Endodermal cell (in vitro differentiated cells): ENCODE data around the gene ZNF516. TPM values are rescaled to one million over a fixed set of nuclear protein-coding genes. Genes with fewer than 3 reads are reported as not detected.

Experiments
- DNase-seq: peaks from one replicate; pipeline ENCODE4 v3.0.0-alpha.2; 2017
- H3K27ac ChIP-seq: 2 replicates; pipeline ENCODE4 v1.5.1; 2013; ENCODE audit warnings: mild to moderate bottlenecking, low read depth, low read length, moderate library complexity
- H3K27me3 ChIP-seq: 2 replicates; pipeline ENCODE4 v1.6.1; 2013; ENCODE audit warnings: mild to moderate bottlenecking, low read length, moderate library complexity; ENCODE audit not compliant: insufficient read depth, control insufficient read depth, poor library complexity, severe bottlenecking
- H3K36me3 ChIP-seq: 2 replicates; pipeline ENCODE4 v1.7.0; 2013; ENCODE audit warnings: mild to moderate bottlenecking, low read length, moderate library complexity; ENCODE audit not compliant: control insufficient read depth, insufficient read depth
- H3K4me1 ChIP-seq: one replicate; pipeline ENCODE4 v1.7.0; 2013; ENCODE audit warnings: low read length; ENCODE audit not compliant: control insufficient read depth, insufficient read depth
- H3K4me3 ChIP-seq: 2 replicates; pipeline ENCODE4 v1.5.1; 2013; ENCODE audit warnings: mild to moderate bottlenecking, low read length, moderate library complexity
- H3K9ac ChIP-seq: 2 replicates; pipeline ENCODE4 v1.6.1; 2013; ENCODE audit warnings: mild to moderate bottlenecking, low read length, moderate library complexity; ENCODE audit not compliant: poor library complexity, severe bottlenecking; ENCODE audit errors: extremely low read depth
- H3K9me3 ChIP-seq: 2 replicates; pipeline ENCODE4 v1.6.1; 2013; ENCODE audit warnings: mild to moderate bottlenecking, low read length, moderate library complexity; ENCODE audit not compliant: control insufficient read depth
- H3K27ac Mint-ChIP-seq: 2 replicates; pipeline ENCODE4 v1.8.0; 2020; ENCODE audit warnings: mixed read lengths
- H3K27me3 Mint-ChIP-seq: 2 replicates; pipeline ENCODE4 v1.8.0; 2021; ENCODE audit warnings: mild to moderate bottlenecking, mixed read lengths; ENCODE audit not compliant: insufficient read depth
- H3K36me3 Mint-ChIP-seq: 2 replicates; pipeline ENCODE4 v1.8.0; 2020; ENCODE audit warnings: low read depth, mixed read lengths
- H3K4me1 Mint-ChIP-seq: 2 replicates; pipeline ENCODE4 v1.8.0; 2020; ENCODE audit warnings: mixed read lengths
- H3K4me3 Mint-ChIP-seq: 2 replicates; pipeline ENCODE4 v1.8.0; 2020; ENCODE audit warnings: mild to moderate bottlenecking, moderate library complexity, mixed read lengths
- H3K9me3 Mint-ChIP-seq: 2 replicates; pipeline ENCODE4 v1.8.0; 2020; ENCODE audit warnings: mild to moderate bottlenecking, mixed read lengths
- CTCF ChIP-seq: fragments of 200-600 bp; sonication (generic); conservative IDR thresholded peaks from 2 replicates; pipeline ENCODE4 v1.5.0; 2021; ENCODE audit warnings: antibody characterized with exemption, mild to moderate bottlenecking
- WGBS, 2 experiments: methylation state at CpG; one replicate each; pipeline versions ENCODE4 v1.1.5 to v1.1.7; 2013; ENCODE audit warnings: missing lambda C conversion rate in 2 of 2, mixed read lengths in 1 of 2; ENCODE audit not compliant: insufficient coverage in 1 of 2, insufficient read length in 1 of 2; 5-methylcytosine and 5-hydroxymethylcytosine counted together
- total RNA-seq, 2 donors: library from RNA; stranded (reverse); fragmentation: NEBNext Ultra II Directional in 1 of 2; extraction: Animal tissue kit (Norgen Biotek cat#: 25700) in 1 of 2; gene quantifications; 2 replicates in 1 of 2; 3 replicates in 1 of 2; pipeline ENCODE4 v1.2.1, GENCODE V29; 2021

ZNF516 gene
- total RNA-seq, 2 donors from 2014 or later, result 60.2 to 77.9 TPM

GRCh38 chr18:76378526-76379215 lies 116.4 kb downstream of the ZNF516 start:
- no peak overlapping the region for H3K27ac ChIP-seq
- Mint-ChIP-seq H3K4me1 (peaks cover 1% of the 10 kb centered on the region), H3K36me3 (peaks cover 38% of the 10 kb centered on the region), H3K27ac (no peak overlapping the region), H3K4me3 (no peak overlapping the region), H3K9me3 (no peaks in the 10 kb centered on the region), H3K27me3 (no peaks in the 10 kb centered on the region)
- no peak for DNase-seq
- WGBS, 2 experiments, result 94 to 96% methylated on average over 12 to 32 of the region's 32 CpGs
- H3K4me3 ChIP-seq, result no peak overlapping the region
- no peak for TF ChIP-seq CTCF
- H3K9me3 ChIP-seq, result no peaks in the 10 kb centered on the region
- H3K36me3 ChIP-seq, result peaks cover 2% of the 10 kb centered on the region
- H3K4me1 ChIP-seq, result no peaks in the 10 kb centered on the region
- no peaks in the 10 kb centered on the region for H3K27me3 ChIP-seq
- no peak overlapping the region for H3K9ac ChIP-seq

- H3K4me1 Mint-ChIP-seq, result peaks cover 1% of the 10 kb centered on the region
- Histone ChIP-seq H3K27ac (no peak overlapping the region), H3K27me3 (no peaks in the 10 kb centered on the region), H3K9ac (no peak overlapping the region), H3K36me3 (peaks cover 5% of the 10 kb centered on the region), H3K9me3 (no peaks in the 10 kb centered on the region), H3K4me1 (no peaks in the 10 kb centered on the region), H3K4me3 (no peak overlapping the region)
- H3K9me3 Mint-ChIP-seq, result no peaks in the 10 kb centered on the region
- TF ChIP-seq CTCF, result no peak
- 88 to 100% methylated on average over 1 to 3 of the region's 3 CpGs for WGBS, 2 experiments
- H3K27me3 Mint-ChIP-seq, result no peaks in the 10 kb centered on the region
- H3K27ac Mint-ChIP-seq, result no peak overlapping the region
- no peak for DNase-seq
- peaks cover 41% of the 10 kb centered on the region for H3K36me3 Mint-ChIP-seq
- no peak overlapping the region for H3K4me3 Mint-ChIP-seq
These were observed 117.7 kb downstream of the ZNF516 start for GRCh38 chr18:76377359-76377756.

- H3K27me3 ChIP-seq, result no peaks in the 10 kb centered on the region
- H3K4me3 ChIP-seq, result no peak overlapping the region
- H3K9me3 Mint-ChIP-seq, result no peaks in the 10 kb centered on the region
- no peak for TF ChIP-seq CTCF
- DNase-seq, result no peak
- peaks cover 1% of the 10 kb centered on the region for H3K4me1 Mint-ChIP-seq
- H3K9ac ChIP-seq, result no peak overlapping the region
- H3K27ac Mint-ChIP-seq, result no peak overlapping the region
- no peak overlapping the region for H3K4me3 Mint-ChIP-seq
- peaks cover 5% of the 10 kb centered on the region for H3K36me3 ChIP-seq
- no peaks in the 10 kb centered on the region for H3K9me3 ChIP-seq
- no peaks in the 10 kb centered on the region for H3K4me1 ChIP-seq
- 93 to 95% methylated on average over 22 to 27 of the region's 27 CpGs for WGBS, 2 experiments
- peaks cover 41% of the 10 kb centered on the region for H3K36me3 Mint-ChIP-seq
- H3K27ac ChIP-seq, result no peak overlapping the region
- no peaks in the 10 kb centered on the region for H3K27me3 Mint-ChIP-seq
These were observed 118.2 kb downstream of the ZNF516 start for GRCh38 chr18:76376668-76377358.
